SK-N-SH treated with all-trans-retinoic acid at 6 μM for 48 hours (cell line): ENCODE data around the gene MYLK.

Experiments used
- ARNTL ChIP-seq: fragments of 450-650 bp; formaldehyde crosslinking; IDR thresholded peaks from 2 replicates; pipeline ENCODE4 v1.5.0; 2020; ENCODE audit warnings: low read depth, mild to moderate bottlenecking, moderate library complexity, borderline replicate concordance
- ISL1 ChIP-seq: fragments of 250-450 bp; sonication (Bioruptor Pico); IDR thresholded peaks from 2 replicates; pipeline ENCODE4 v2.1.2; 2022; ENCODE audit warnings: mild to moderate bottlenecking, moderate library complexity
- TOX ChIP-seq: fragments of 250-450 bp; sonication (Bioruptor Pico); IDR thresholded peaks from 2 replicates; pipeline ENCODE4 v1.8.0; 2021; ENCODE audit warnings: mild to moderate bottlenecking, moderate library complexity, borderline replicate concordance
- ZFP30 ChIP-seq: fragments of 450-650 bp; formaldehyde crosslinking; IDR thresholded peaks from 2 replicates; pipeline ENCODE4 v1.5.0; 2022; ENCODE audit warnings: mild to moderate bottlenecking, moderate library complexity
- TF ChIP-seq, protein P1 (sequence below): fragments of 250-450 bp; sonication (Bioruptor Pico); IDR thresholded peaks from 2 replicates; pipeline ENCODE4 v1.5.1; 2021; ENCODE audit warnings: mild to moderate bottlenecking, moderate library complexity
- TF ChIP-seq, protein P2 (sequence below): fragments of 250-450 bp; sonication (Bioruptor Pico); IDR thresholded peaks from 2 replicates; pipeline ENCODE4 v1.8.0; 2020; ENCODE audit warnings: mild to moderate bottlenecking, moderate library complexity, borderline replicate concordance
- TF ChIP-seq, protein P3 (sequence below): fragments of 250-450 bp; sonication (Bioruptor Pico); IDR thresholded peaks from 2 replicates; pipeline ENCODE4 v1.5.0; 2020; ENCODE audit warnings: mild to moderate bottlenecking, moderate library complexity
- TF ChIP-seq, protein P4 (sequence below): fragments of 250-450 bp; sonication (Bioruptor Pico); IDR thresholded peaks from 2 replicates; pipeline ENCODE4 v1.8.0; 2021; ENCODE audit warnings: low read depth, mild to moderate bottlenecking, moderate library complexity, borderline replicate concordance

DNA sequence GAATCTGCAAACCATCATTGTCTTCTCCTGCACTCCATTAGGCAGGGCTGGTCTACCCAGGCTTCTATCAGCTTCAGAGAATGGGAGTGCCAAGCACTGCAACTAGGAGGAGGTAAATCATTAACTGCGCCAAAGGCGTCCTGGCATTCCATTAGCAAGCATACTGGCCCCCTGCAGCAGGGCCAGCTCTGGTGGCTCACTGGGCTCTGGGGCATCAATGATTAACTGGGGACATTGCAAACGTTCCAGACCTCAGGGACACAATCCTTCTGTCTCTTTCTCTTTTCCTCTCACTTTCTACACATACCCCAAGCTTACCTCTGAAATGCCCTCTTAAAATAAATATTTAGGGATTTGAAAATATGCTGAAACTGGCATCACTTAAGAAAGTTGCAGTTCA lies 129.0 kb downstream of the MYLK start:
- TF ChIP-seq, protein P1, sequence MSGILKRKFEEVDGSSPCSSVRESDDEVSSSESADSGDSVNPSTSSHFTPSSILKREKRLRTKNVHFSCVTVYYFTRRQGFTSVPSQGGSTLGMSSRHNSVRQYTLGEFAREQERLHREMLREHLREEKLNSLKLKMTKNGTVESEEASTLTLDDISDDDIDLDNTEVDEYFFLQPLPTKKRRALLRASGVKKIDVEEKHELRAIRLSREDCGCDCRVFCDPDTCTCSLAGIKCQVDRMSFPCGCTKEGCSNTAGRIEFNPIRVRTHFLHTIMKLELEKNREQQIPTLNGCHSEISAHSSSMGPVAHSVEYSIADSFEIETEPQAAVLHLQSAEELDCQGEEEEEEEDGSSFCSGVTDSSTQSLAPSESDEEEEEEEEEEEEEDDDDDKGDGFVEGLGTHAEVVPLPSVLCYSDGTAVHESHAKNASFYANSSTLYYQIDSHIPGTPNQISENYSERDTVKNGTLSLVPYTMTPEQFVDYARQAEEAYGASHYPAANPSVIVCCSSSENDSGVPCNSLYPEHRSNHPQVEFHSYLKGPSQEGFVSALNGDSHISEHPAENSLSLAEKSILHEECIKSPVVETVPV = no peak
- TF ChIP-seq ISL1 (CRISPR knock-in tag) (no peak), TOX (CRISPR knock-in tag) (no peak), ZFP30 (no peak), ARNTL (no peak)
- TF ChIP-seq, protein P2, sequence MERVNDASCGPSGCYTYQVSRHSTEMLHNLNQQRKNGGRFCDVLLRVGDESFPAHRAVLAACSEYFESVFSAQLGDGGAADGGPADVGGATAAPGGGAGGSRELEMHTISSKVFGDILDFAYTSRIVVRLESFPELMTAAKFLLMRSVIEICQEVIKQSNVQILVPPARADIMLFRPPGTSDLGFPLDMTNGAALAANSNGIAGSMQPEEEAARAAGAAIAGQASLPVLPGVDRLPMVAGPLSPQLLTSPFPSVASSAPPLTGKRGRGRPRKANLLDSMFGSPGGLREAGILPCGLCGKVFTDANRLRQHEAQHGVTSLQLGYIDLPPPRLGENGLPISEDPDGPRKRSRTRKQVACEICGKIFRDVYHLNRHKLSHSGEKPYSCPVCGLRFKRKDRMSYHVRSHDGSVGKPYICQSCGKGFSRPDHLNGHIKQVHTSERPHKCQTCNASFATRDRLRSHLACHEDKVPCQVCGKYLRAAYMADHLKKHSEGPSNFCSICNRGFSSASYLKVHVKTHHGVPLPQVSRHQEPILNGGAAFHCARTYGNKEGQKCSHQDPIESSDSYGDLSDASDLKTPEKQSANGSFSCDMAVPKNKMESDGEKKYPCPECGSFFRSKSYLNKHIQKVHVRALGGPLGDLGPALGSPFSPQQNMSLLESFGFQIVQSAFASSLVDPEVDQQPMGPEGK = no peak
- TF ChIP-seq, protein P3, sequence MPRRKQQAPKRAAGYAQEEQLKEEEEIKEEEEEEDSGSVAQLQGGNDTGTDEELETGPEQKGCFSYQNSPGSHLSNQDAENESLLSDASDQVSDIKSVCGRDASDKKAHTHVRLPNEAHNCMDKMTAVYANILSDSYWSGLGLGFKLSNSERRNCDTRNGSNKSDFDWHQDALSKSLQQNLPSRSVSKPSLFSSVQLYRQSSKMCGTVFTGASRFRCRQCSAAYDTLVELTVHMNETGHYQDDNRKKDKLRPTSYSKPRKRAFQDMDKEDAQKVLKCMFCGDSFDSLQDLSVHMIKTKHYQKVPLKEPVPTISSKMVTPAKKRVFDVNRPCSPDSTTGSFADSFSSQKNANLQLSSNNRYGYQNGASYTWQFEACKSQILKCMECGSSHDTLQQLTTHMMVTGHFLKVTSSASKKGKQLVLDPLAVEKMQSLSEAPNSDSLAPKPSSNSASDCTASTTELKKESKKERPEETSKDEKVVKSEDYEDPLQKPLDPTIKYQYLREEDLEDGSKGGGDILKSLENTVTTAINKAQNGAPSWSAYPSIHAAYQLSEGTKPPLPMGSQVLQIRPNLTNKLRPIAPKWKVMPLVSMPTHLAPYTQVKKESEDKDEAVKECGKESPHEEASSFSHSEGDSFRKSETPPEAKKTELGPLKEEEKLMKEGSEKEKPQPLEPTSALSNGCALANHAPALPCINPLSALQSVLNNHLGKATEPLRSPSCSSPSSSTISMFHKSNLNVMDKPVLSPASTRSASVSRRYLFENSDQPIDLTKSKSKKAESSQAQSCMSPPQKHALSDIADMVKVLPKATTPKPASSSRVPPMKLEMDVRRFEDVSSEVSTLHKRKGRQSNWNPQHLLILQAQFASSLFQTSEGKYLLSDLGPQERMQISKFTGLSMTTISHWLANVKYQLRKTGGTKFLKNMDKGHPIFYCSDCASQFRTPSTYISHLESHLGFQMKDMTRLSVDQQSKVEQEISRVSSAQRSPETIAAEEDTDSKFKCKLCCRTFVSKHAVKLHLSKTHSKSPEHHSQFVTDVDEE = no peak
- TF ChIP-seq, protein P4, sequence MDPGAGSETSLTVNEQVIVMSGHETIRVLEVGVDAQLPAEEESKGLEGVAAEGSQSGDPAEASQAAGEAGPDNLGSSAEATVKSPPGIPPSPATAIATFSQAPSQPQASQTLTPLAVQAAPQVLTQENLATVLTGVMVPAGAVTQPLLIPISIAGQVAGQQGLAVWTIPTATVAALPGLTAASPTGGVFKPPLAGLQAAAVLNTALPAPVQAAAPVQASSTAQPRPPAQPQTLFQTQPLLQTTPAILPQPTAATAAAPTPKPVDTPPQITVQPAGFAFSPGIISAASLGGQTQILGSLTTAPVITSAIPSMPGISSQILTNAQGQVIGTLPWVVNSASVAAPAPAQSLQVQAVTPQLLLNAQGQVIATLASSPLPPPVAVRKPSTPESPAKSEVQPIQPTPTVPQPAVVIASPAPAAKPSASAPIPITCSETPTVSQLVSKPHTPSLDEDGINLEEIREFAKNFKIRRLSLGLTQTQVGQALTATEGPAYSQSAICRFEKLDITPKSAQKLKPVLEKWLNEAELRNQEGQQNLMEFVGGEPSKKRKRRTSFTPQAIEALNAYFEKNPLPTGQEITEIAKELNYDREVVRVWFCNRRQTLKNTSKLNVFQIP (CRISPR knock-in tag) = no peak
